Gastrocnemius medialis (tissue), 4 donors: ENCODE measurements around the gene KRTAP4-12. TPM values are rescaled to one million over a fixed set of nuclear protein-coding genes. Genes with fewer than 3 reads are reported as not detected.
"Not testable (repeated sequence)": the region's sequence is repeated elsewhere in the genome, so short reads cannot be mapped to it uniquely, and the experiment has no call there.

Experiments
- ATAC-seq, 2 donors: fragments of 150-250 bp; one replicate each; pipeline ENCODE4 v1.9.1; 2016
- DNase-seq, 2 donors: peaks; one replicate each; pipeline ENCODE4 v3.0.0-alpha.2; 2019
- H3K27ac ChIP-seq, 4 donors: fragments of 200-600 bp; sonication (generic); 1 replicate in 1 of 4; 2 replicates in 3 of 4; pipeline ENCODE4 v1.5.1; 2016 to 2018; ENCODE audit warnings: mild to moderate bottlenecking in 2 of 4, moderate library complexity in 1 of 4
- H3K27me3 ChIP-seq, 3 donors: fragments of 200-600 bp; sonication (generic) in 2 of 3; 1 replicate in 1 of 3; 2 replicates in 2 of 3; pipeline versions ENCODE4 v1.5.1 to v1.6.0; 2016 to 2019; ENCODE audit warnings: mild to moderate bottlenecking in 1 of 3, moderate library complexity in 1 of 3
- H3K36me3 ChIP-seq, 2 donors: fragments of 200-600 bp; sonication (generic) in 1 of 2; one replicate each; pipeline ENCODE4 v1.5.1; 2017 to 2018
- H3K4me1 ChIP-seq, 2 donors: fragments of 200-600 bp; sonication (generic) in 1 of 2; one replicate each; pipeline ENCODE4 v1.5.1; 2016 to 2017; ENCODE audit warnings: mild to moderate bottlenecking in 2 of 2
- H3K4me3 ChIP-seq, 4 donors: fragments of 200-600 bp; sonication (generic) in 3 of 4; 1 replicate in 1 of 4; 2 replicates in 3 of 4; pipeline ENCODE4 v1.5.1; 2016 to 2019; ENCODE audit warnings: mild to moderate bottlenecking in 2 of 4
- H3K9me3 ChIP-seq, 3 donors: fragments of 200-600 bp; sonication (generic) in 2 of 3; 1 replicate in 1 of 3; 2 replicates in 2 of 3; pipeline ENCODE4 v1.5.1; 2016 to 2019
- POLR2A ChIP-seq, 2 donors: fragments of 450-650 bp; IDR thresholded peaks; one replicate each; pipeline ENCODE4 v1.6.1; 2017; ENCODE audit warnings: antibody characterized with exemption in 2 of 2, mild to moderate bottlenecking in 2 of 2, moderate library complexity in 2 of 2
- in situ Hi-C, 4 donors: fragments of 200-750 bp; cut with MboI; loops; one replicate each; pipeline versions ENCODE4 v1.15.0 to v1.8.0; 2017; ENCODE audit warnings: low sequenced_read_pairs in 4 of 4
- intact Hi-C: fragments of 100-400 bp; cut with DNase I; formaldehyde crosslinking; loops from one replicate; pipeline ENCODE4 v1.15.1; 2023; ENCODE audit warnings: low total_unique reads
- total RNA-seq, 4 donors: library from RNA; depleted of rRNA; stranded (reverse); fragments of >200 nt; gene quantifications; one replicate each; pipeline versions ENCODE4 v1.1.0 to v1.2.3, GENCODE V29; 2016
- TF ChIP-seq, protein P1 (sequence below), 5 experiments: fragments of 450-650 bp in 3 of 5; fragments of 200-600 bp in 2 of 5; sonication (generic) in 2 of 5; IDR thresholded peaks in 4 of 5; conservative IDR thresholded peaks in 1 of 5; 1 replicate in 4 of 5; 2 replicates in 1 of 5; pipeline ENCODE4 v1.5.1; 2016 to 2019; ENCODE audit warnings: antibody characterized with exemption in 5 of 5, mild to moderate bottlenecking in 3 of 5, moderate library complexity in 3 of 5

The KRTAP4-12 gene
- total RNA-seq, 4 donors from 2014 or later: not detected

DNA sequence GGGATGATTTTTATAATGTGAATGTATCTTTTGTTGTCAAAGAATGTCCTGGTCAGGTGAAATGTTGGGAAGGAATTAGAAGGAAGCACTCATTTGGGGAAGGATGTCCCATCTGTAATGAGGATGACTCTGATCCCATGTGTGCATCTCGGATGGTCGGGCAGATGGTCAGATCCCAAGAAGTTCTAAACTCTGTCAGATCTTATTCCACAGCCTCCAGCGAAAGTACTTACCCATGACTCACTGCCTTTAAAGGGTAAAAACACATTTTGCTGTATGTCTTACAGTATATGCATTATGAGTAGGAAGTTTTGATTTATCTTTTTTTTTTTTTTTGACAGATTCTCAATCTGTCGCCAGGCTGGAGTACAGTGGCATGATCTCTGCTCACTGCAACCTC is 5.3 kb downstream of the KRTAP4-12 start:
- Histone ChIP-seq H3K4me1 (no peaks in the 10 kb centered on the region), H3K36me3 (no peaks in the 10 kb centered on the region), H3K27ac (no peak overlapping the region), H3K4me3 (no peak overlapping the region), H3K27me3 (peaks cover 0 to 2% (median 2%) of the 10 kb centered on the region in 3 donors), H3K9me3 (no peaks in the 10 kb centered on the region)
- intact Hi-C loops (no loop called here), in situ Hi-C loops (no loop called here)
- no peak for DNase-seq
- TF ChIP-seq, protein P1, sequence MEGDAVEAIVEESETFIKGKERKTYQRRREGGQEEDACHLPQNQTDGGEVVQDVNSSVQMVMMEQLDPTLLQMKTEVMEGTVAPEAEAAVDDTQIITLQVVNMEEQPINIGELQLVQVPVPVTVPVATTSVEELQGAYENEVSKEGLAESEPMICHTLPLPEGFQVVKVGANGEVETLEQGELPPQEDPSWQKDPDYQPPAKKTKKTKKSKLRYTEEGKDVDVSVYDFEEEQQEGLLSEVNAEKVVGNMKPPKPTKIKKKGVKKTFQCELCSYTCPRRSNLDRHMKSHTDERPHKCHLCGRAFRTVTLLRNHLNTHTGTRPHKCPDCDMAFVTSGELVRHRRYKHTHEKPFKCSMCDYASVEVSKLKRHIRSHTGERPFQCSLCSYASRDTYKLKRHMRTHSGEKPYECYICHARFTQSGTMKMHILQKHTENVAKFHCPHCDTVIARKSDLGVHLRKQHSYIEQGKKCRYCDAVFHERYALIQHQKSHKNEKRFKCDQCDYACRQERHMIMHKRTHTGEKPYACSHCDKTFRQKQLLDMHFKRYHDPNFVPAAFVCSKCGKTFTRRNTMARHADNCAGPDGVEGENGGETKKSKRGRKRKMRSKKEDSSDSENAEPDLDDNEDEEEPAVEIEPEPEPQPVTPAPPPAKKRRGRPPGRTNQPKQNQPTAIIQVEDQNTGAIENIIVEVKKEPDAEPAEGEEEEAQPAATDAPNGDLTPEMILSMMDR (IDR thresholded peaks at IDR 0.05 in 4 of 5, conservative IDR thresholded peaks at IDR 0.05 in 1 of 5): no peak
- no peak for TF ChIP-seq POLR2A (IDR thresholded peaks at IDR 0.05)
- ATAC-seq: no peak

DNA sequence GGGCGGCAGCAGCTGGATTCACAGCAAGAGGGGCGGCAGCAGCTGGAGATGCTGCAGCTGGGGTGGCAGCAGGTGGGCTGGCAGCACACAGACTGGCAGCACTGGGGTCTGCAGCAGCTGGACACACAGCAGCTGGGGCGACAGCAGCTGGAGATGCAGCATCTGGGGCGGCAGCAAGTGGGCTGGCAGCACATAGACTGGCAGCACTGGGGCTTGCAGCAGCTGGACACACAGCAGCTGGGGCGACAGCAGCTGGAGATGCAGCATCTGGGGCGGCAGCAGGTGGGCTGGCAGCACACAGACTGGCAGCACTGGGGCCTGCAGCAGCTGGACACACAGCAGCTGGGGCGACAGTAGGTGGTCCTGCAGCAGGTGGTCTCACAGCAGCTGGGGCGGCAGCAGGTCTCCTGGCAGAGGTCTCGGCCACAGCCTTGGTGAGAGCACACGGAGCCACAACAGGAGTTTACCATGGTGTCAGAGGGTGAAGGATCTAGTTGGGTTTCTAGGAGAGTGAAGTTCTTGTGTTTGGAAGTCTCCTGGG is 6.1 kb downstream of the KRTAP4-12 start, which contains the start of gene KRTAP4-11:
Gene KRTAP4-11, minus strand, starts transcription at position 528 of the 541 bp plus-strand sequence. Its CDS starts 58 bp downstream, at position 470.
- intact Hi-C loops: not testable (repeated sequence)

DNA sequence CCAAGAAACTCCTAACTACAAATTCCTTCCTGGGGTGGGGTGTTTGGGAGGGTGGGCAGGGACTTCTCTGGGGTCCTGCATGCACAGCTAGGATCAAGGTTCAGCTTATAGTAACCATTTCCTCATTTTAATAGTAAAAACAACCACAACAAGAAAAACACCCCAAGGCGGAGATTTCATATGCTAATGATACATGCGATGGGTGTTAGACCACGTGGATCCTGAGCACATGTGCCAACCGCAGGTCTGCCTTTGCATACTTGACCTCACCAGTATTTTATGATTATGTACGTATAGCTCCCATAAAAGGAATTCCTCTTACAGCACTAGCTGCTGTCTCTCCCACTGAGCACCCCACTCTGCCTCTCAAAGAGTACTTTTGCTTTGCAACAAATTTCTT is 7.7 kb downstream of the KRTAP4-12 start:
- DNase-seq (no peak), ATAC-seq (no peak)
- TF ChIP-seq, protein P1 (IDR thresholded peaks at IDR 0.05 in 4 of 5, conservative IDR thresholded peaks at IDR 0.05 in 1 of 5): no peak
- no peak for TF ChIP-seq POLR2A (IDR thresholded peaks at IDR 0.05)
- no peaks in the 10 kb centered on the region for H3K36me3 ChIP-seq
- no peak overlapping the region for H3K27ac ChIP-seq
- no peaks in the 10 kb centered on the region for H3K4me1 ChIP-seq
- intact Hi-C loops: no loop called here
- H3K9me3 ChIP-seq: no peaks in the 10 kb centered on the region
- H3K27me3 ChIP-seq: peaks cover 0 to 2% (median 2%) of the 10 kb centered on the region in 3 donors
- in situ Hi-C loops: no loop called here
- no peak overlapping the region for H3K4me3 ChIP-seq

More for the DNA sequence above, 6.1 kb downstream of the KRTAP4-12 start, which contains the start of gene KRTAP4-11:
- H3K9me3 ChIP-seq, ATAC-seq, H3K36me3 ChIP-seq, H3K27ac ChIP-seq, DNase-seq, H3K4me3 ChIP-seq, H3K4me1 ChIP-seq, H3K27me3 ChIP-seq, in situ Hi-C loops: not testable (repeated sequence)

DNA sequence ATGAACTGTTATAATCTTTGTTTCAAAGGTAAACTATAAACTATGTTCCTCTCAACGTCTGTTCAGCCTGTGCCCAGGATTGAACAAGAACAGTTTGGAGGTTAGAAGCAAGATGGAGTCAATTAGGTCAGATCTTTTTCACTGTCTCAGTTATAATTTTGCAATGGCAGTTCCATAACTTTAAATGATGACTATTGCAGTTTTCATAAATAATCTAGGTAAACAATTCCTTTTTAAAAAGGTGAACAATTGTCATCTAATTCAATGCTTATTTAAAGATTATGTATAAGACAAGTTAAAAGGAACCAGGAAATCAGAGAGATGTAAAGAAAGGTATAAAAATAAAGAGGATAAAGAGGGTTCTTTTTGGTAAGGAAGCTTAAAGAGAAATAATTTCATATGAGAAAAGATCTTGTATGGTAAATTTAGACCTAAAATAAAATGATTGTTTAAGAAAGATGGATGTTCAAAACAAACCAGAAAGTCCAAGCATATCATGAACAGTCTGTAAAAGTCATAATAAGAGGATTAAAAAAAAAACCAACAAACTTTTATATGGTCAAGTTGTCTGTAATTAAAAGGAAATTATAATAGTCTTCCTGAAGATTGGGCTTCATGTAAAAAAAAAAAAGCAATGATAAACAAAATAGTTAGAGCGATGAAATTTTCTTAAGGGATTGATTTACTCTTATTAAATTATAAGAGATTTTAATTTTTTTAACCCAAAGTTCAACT is 12.7 kb downstream of the KRTAP4-12 start:
- H3K27ac ChIP-seq: no peak overlapping the region
- peaks cover 0 to 5% (median 0%) of the 10 kb centered on the region in 3 donors for H3K27me3 ChIP-seq
- H3K4me1 ChIP-seq: no peaks in the 10 kb centered on the region
- intact Hi-C loops: no loop called here
- H3K4me3 ChIP-seq: no peak overlapping the region
- no peak for DNase-seq
- TF ChIP-seq, protein P1 (IDR thresholded peaks at IDR 0.05 in 4 of 5, conservative IDR thresholded peaks at IDR 0.05 in 1 of 5): no peak
- TF ChIP-seq POLR2A (IDR thresholded peaks at IDR 0.05): no peak
- H3K36me3 ChIP-seq: no peaks in the 10 kb centered on the region
- no peak for ATAC-seq
- in situ Hi-C loops: no loop called here
- no peaks in the 10 kb centered on the region for H3K9me3 ChIP-seq

DNA sequence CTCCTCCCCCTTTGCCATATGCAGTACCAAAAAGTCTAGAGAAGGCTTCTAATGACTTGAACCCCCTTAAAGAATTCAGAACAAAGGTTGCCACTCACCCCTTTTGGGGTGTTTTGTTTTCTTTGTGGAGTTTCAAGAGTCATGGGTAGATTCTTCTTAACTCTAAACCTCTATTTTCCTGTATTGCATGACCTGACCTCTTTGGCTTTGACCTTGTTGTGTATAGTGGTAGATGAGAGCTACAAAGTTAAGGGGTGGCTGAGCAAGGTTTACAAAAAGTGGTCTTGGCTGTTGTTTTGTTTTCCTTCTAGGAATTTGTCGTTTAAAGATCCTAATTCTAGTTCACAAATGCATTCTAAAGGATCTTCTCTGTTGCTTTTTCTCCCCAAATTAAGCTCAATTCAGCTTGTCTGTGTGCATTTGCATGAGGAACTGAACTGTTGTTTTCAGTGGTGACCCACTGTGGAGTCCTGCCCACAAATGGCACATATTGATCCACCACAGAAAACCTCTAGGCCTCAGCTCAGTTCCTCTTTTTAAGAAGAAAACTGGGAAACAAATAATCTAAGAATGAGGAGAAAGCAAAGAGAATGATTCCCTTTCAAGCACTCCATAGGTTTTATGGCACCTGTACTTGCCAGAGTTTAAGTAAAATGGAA is 15.1 kb downstream of the KRTAP4-12 start:
- in situ Hi-C loops, H3K27ac ChIP-seq, H3K4me3 ChIP-seq, ATAC-seq, H3K4me1 ChIP-seq, intact Hi-C loops, H3K27me3 ChIP-seq, H3K36me3 ChIP-seq, DNase-seq, H3K9me3 ChIP-seq: not testable (repeated sequence)
